Hindlimb muscle (tissue), 1 donor: ENCODE data around the gene PKP1. TPM values are rescaled to one million over a fixed set of nuclear protein-coding genes. Genes with fewer than 3 reads are reported as not detected.

ENCODE experiments used
- DNase-seq: peaks from one replicate; pipeline ENCODE4 v3.0.0-alpha.2; 2013
- polyA plus RNA-seq: library from polyadenylated mRNA; unstranded; fragments of 120-200 nt; gene quantifications from one replicate; pipeline ENCODE4 v1.2.1, GENCODE V29; 2013; ENCODE audit not compliant: insufficient read length

The PKP1 gene
- polyA plus RNA-seq, 1 donor = 11.1 TPM

GRCh38 chr1:201354151-201354900 is 71.0 kb downstream of the PKP1 start:
- DNase-seq = no peak

GRCh38 chr1:201354901-201355295 is 71.6 kb downstream of the PKP1 start:
- DNase-seq = no peak

- no peak for DNase-seq
These were observed 72.2 kb downstream of the PKP1 start for GRCh38 chr1:201355471-201355870.

GRCh38 chr1:201356236-201356635 is 72.9 kb downstream of the PKP1 start:
- DNase-seq = no peak

GRCh38 chr1:201356701-201357100 is 73.4 kb downstream of the PKP1 start:
- no peak for DNase-seq

GRCh38 chr1:201357211-201357610 is 73.9 kb downstream of the PKP1 start:
- DNase-seq = no peak

GRCh38 chr1:201357636-201358348 is 74.5 kb downstream of the PKP1 start:
- DNase-seq = no peak

- no peak for DNase-seq
These were observed 75.3 kb downstream of the PKP1 start for GRCh38 chr1:201358596-201358995.

- no peak for DNase-seq
These were observed 75.9 kb downstream of the PKP1 start for GRCh38 chr1:201359031-201359872.

- no peak for DNase-seq
These were observed 76.5 kb downstream of the PKP1 start for GRCh38 chr1:201359873-201360210.

- DNase-seq = no peak
These were observed 77.2 kb downstream of the PKP1 start for GRCh38 chr1:201360486-201360885.

- no peak for DNase-seq
These were observed 77.8 kb downstream of the PKP1 start for GRCh38 chr1:201360901-201361651.

- no peak for DNase-seq
These were observed 78.6 kb downstream of the PKP1 start for GRCh38 chr1:201361652-201362504.

- no peak for DNase-seq
These were observed 79.6 kb downstream of the PKP1 start for GRCh38 chr1:201362906-201363305.

GRCh38 chr1:201363467-201363866 is 80.2 kb downstream of the PKP1 start:
- no peak for DNase-seq

GRCh38 chr1:201364808-201365105 is 81.5 kb downstream of the PKP1 start:
- no peak for DNase-seq

- DNase-seq = no peak
These were observed 81.9 kb downstream of the PKP1 start for GRCh38 chr1:201365251-201365650.

GRCh38 chr1:201366696-201367095 is 83.4 kb downstream of the PKP1 start:
- DNase-seq = no peak

- DNase-seq = no peak
These were observed 85.9 kb downstream of the PKP1 start for GRCh38 chr1:201369209-201369608.

GRCh38 chr1:201370500-201370899 is 87.2 kb downstream of the PKP1 start:
- DNase-seq = no peak

- no peak for DNase-seq
These were observed 88.0 kb downstream of the PKP1 start for GRCh38 chr1:201371276-201371675.

GRCh38 chr1:201371792-201372191 is 88.5 kb downstream of the PKP1 start:
- no peak for DNase-seq
